Neutrophil (primary cell): ENCODE data around the gene SNCAIP.

ENCODE experiments used
- H3K27ac ChIP-seq: fragments of 200-600 bp; sonication (generic); 2 replicates; pipeline ENCODE4 v1.5.1; 2016; ENCODE audit warnings: mild to moderate bottlenecking, moderate library complexity
- H3K27me3 ChIP-seq: fragments of 200-600 bp; sonication (generic); 2 replicates; pipeline ENCODE4 v1.6.0; 2016; ENCODE audit warnings: mild to moderate bottlenecking
- H3K36me3 ChIP-seq: fragments of 200-600 bp; sonication (generic); 2 replicates; pipeline ENCODE4 v1.5.1; 2017
- H3K4me1 ChIP-seq, 2 experiments: fragments of 200-600 bp in 1 of 2; sonication (generic) in 1 of 2; 1 replicate in 1 of 2; 2 replicates in 1 of 2; pipeline versions ENCODE4 v1.5.1 to v1.6.1; 2013 to 2016; ENCODE audit warnings: low read depth in 1 of 2, low read length in 1 of 2, mild to moderate bottlenecking in 1 of 2, moderate library complexity in 1 of 2; ENCODE audit not compliant: control insufficient read depth in 1 of 2, insufficient read depth in 1 of 2
- H3K4me3 ChIP-seq, 2 experiments: fragments of 200-600 bp in 1 of 2; sonication (generic) in 1 of 2; 1 replicate in 1 of 2; 2 replicates in 1 of 2; pipeline ENCODE4 v1.5.1; 2013 to 2016; ENCODE audit warnings: low read depth in 1 of 2, low read length in 1 of 2, mild to moderate bottlenecking in 1 of 2, moderate library complexity in 1 of 2
- H3K9me3 ChIP-seq: fragments of 200-600 bp; sonication (generic); 2 replicates; pipeline ENCODE4 v1.5.1; 2016
- CTCF ChIP-seq: fragments of 200-600 bp; sonication (generic); IDR thresholded peaks from 2 replicates; pipeline ENCODE4 v1.5.1; 2016; ENCODE audit warnings: antibody characterized with exemption

SNCAIP gene

DNA sequence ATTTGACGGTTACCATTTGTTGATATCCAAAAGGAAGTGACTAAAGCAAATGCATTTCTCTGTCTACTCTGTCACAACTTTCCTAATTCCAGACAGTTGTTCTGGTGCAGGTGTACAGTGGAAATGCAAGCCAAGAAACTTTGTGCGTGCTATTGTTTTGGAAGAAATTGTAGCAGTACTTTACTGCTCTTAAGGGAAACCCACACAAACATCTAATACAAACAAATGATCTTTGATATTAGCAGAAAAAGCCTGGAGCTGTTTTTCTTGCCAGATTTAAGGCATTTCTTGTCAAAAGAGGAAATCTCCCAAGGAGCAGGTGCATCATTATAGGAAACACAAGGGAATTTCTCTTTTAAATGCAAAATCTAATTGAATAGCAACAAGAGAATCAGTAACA, 2.0 kb downstream of the SNCAIP start:
- TF ChIP-seq CTCF = no peak
- Histone ChIP-seq H3K36me3 (no peaks in the 10 kb centered on the region), H3K4me3 (no peak overlapping the region), H3K9me3 (no peaks in the 10 kb centered on the region), H3K4me1 (no peaks in the 10 kb centered on the region), H3K27me3 (peaks cover 78% of the 10 kb centered on the region), H3K27ac (no peak overlapping the region)

DNA sequence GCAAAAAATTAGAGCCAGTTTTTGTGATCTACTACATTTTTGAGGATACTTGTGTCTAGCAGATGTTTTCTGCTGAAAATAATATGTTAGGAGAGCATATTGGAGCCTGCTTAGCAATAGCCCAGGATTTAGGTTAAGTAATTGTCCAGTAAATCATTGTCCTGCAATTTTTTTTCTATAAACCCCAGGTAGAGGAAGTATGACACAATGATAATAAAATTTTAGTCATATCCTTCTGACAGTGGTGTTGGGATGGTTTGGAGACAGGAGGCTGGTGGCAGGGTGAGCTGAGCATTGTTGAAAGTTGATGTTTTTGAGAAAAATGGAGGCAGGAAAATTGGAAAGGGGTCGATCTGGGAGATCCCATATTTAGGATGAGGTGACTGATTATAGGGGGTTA, 3.5 kb downstream of the SNCAIP start:
- H3K27me3 ChIP-seq = peaks cover 63% of the 10 kb centered on the region
- no peak overlapping the region for H3K4me3 ChIP-seq
- no peaks in the 10 kb centered on the region for H3K36me3 ChIP-seq
- no peaks in the 10 kb centered on the region for H3K9me3 ChIP-seq
- H3K4me1 ChIP-seq = no peaks in the 10 kb centered on the region
- H3K27ac ChIP-seq = no peak overlapping the region
- TF ChIP-seq CTCF = no peak

- H3K27me3 ChIP-seq = peaks cover 52% of the 10 kb centered on the region
- TF ChIP-seq CTCF = no peak
- H3K36me3 ChIP-seq = no peaks in the 10 kb centered on the region
- no peaks in the 10 kb centered on the region for H3K4me1 ChIP-seq
- H3K27ac ChIP-seq = no peak overlapping the region
- H3K4me3 ChIP-seq = no peak overlapping the region
- no peaks in the 10 kb centered on the region for H3K9me3 ChIP-seq
Observed at GRCh38 chr5:122316656-122317055, 4.6 kb downstream of the SNCAIP start.

DNA sequence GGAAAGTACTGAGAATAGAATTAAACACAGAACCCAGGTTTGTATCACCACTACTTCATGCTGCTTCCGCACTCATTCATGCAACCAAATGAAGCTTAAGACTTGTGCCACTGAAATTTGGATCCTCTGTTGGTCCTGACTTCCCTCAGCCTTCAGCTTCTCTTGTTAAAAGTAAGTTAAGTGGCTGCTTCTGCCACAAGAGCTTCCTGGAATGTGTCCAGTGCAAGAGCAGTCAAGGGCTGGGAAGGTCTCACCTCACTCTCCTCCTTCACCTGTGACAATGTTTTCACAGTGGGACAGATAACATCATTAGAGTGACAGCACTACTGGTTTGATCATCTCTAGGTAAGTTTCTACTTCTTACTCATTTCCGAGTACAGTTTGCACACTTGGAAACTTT, 7.9 kb downstream of the SNCAIP start:
- Histone ChIP-seq H3K4me1 (no peaks in the 10 kb centered on the region), H3K36me3 (no peaks in the 10 kb centered on the region)

GRCh38 chr5:122321921-122322320, 9.9 kb downstream of the SNCAIP start:
- TF ChIP-seq CTCF = no peak
- H3K4me3 ChIP-seq = no peak overlapping the region
- peaks cover 2% of the 10 kb centered on the region for H3K27me3 ChIP-seq
- H3K4me1 ChIP-seq = no peaks in the 10 kb centered on the region
- no peaks in the 10 kb centered on the region for H3K9me3 ChIP-seq
- no peak overlapping the region for H3K27ac ChIP-seq
- H3K36me3 ChIP-seq = no peaks in the 10 kb centered on the region

More for the DNA sequence above, 7.9 kb downstream of the SNCAIP start:
- TF ChIP-seq CTCF = no peak
- Histone ChIP-seq H3K27me3 (peaks cover 21% of the 10 kb centered on the region), H3K9me3 (no peaks in the 10 kb centered on the region), H3K4me3 (no peak overlapping the region), H3K27ac (no peak overlapping the region)
